ENCODE measurements around the gene DDX39A. TPM values are rescaled to one million over a fixed set of nuclear protein-coding genes. Genes with fewer than 3 reads are reported as not detected.
A peak's percentile ranks its signal among the peaks of the same experiment; 100 is the strongest.

The DDX39A gene
- total and polyA plus RNA-seq, 2 donors (not counting 1 experiment from before 2014, with no cell fraction given): 178 to 393 TPM

GRCh38 chr19:14440049-14440448, 20.9 kb upstream of the DDX39A start:
- Histone ChIP-seq H3K4me1 (ENCODE audit: control insufficient read depth in 2 of 2, insufficient read depth in 2 of 2, low read length in 2 of 2) (peaks cover 20 to 23% of the 10 kb centered on the region in 2 donors), H3K9ac (ENCODE audit: low read length) (peak overlapping the region; percentile 88), H3K27me3 (replicated peaks in 1 of 4; ENCODE audit: control extremely low read depth in 1 of 4, control insufficient read depth in 3 of 4, insufficient read depth in 4 of 4, low read length in 3 of 4) (no peaks in the 10 kb centered on the region), H3K4me2 (replicated peaks; ENCODE audit: low read depth, low read length, poor library complexity, severe bottlenecking) (peak overlapping the region; percentile 97), H3K27ac (ENCODE audit: low read length in 2 of 2) (peak overlapping the region; percentile 46 to 84), H3K4me3 (ENCODE audit: control extremely low read depth in 1 of 5, extremely low read depth in 1 of 5, insufficient read depth in 1 of 5, low read depth in 2 of 5, low read length in 4 of 5) (peak overlapping the region; percentile 48 to 95 (median 70)), H4K20me1 (ENCODE audit: control insufficient read depth, insufficient read depth, low read length, poor library complexity, severe bottlenecking) (peaks cover 13% of the 10 kb centered on the region), H2AFZ (ENCODE audit: insufficient read depth, low read depth, low read length, poor library complexity, severe bottlenecking) (peak overlapping the region; percentile 94), H3K9me3 (ENCODE audit: control extremely low read depth in 1 of 3, control insufficient read depth in 2 of 3, insufficient read depth in 1 of 3, low read length in 2 of 3) (no peaks in the 10 kb centered on the region), H3K79me2 (ENCODE audit: control insufficient read depth, insufficient read depth, low read length) (peaks cover 90% of the 10 kb centered on the region), H3K36me3 (replicated peaks in 1 of 2; ENCODE audit: control extremely low read depth in 1 of 2, control insufficient read depth in 1 of 2, extremely low read depth in 1 of 2, insufficient read depth in 2 of 2, low read length in 1 of 2) (peaks cover 8 to 34% of the 10 kb centered on the region in 2 experiments)
- H3K9me3 Mint-ChIP-seq (ENCODE audit: insufficient read depth): no peaks in the 10 kb centered on the region
- peaks cover 33% of the 10 kb centered on the region for H3K4me1 Mint-ChIP-seq
- ChIA-PET CTCF (interaction anchor here (1.0 kb wide), 1 partner anchor 92 kb away, joined by 3 read pairs; no protein-coding TSS in a partner anchor), POLR2A (interaction anchor here (0.5 to 3.1 kb wide), 5 partner anchors 21 to 349 kb away, joined by 3 to 16 read pairs (median 5); partner anchors contain the start of gene DDX39A)
- intact Hi-C loops (cut with micrococcal nuclease): loop anchor here (1.0 kb wide), 1 partner anchor 8 kb away; no protein-coding TSS in a partner anchor
- TF ChIP-seq, protein P1, sequence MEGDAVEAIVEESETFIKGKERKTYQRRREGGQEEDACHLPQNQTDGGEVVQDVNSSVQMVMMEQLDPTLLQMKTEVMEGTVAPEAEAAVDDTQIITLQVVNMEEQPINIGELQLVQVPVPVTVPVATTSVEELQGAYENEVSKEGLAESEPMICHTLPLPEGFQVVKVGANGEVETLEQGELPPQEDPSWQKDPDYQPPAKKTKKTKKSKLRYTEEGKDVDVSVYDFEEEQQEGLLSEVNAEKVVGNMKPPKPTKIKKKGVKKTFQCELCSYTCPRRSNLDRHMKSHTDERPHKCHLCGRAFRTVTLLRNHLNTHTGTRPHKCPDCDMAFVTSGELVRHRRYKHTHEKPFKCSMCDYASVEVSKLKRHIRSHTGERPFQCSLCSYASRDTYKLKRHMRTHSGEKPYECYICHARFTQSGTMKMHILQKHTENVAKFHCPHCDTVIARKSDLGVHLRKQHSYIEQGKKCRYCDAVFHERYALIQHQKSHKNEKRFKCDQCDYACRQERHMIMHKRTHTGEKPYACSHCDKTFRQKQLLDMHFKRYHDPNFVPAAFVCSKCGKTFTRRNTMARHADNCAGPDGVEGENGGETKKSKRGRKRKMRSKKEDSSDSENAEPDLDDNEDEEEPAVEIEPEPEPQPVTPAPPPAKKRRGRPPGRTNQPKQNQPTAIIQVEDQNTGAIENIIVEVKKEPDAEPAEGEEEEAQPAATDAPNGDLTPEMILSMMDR (IDR thresholded peaks at IDR 0.05): no peak
- no peak for TF ChIP-seq EZH2 (IDR thresholded peaks at IDR 0.05; ENCODE audit: borderline replicate concordance, insufficient read depth, low read depth, low read length, poor library complexity, severe bottlenecking)
- peak overlapping the region; percentile 95 for H3K4me3 Mint-ChIP-seq
- peak; percentile 99 for ATAC-seq (ENCODE audit: low read depth)
- DNase-seq: peak; percentile 86
- no peaks in the 10 kb centered on the region for H3K27me3 Mint-ChIP-seq
- peak overlapping the region; percentile 96 for H3K27ac Mint-ChIP-seq
- WGBS (ENCODE audit: insufficient coverage): 0% methylated on average over 9 of the region's 9 CpGs

DNA sequence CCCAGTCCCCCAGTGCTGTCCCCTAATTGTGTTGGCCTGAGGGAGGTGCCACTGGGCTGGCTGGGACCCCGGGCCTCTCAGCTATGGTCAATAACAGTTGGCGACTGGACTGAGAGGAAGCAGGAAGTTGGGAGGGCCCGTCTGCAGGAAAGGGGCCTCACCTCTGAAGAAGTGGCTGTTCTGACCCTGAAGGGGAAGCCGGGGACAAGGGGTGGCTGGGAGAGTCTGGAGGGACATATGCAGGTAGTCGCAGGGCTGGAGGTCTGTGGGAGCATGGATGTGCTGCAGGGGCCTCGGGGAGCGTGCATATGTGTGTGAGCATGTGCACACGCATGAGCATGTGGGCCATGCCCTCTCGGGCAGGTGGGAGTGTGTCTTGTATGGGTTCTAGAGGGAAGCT, 19.9 kb upstream of the DDX39A start:
- intact Hi-C loops (cut with micrococcal nuclease): no loop called here
- Histone ChIP-seq H3K4me3 (ENCODE audit: control extremely low read depth in 1 of 5, extremely low read depth in 1 of 5, insufficient read depth in 1 of 5, low read depth in 2 of 5, low read length in 4 of 5) (no peak overlapping the region), H3K4me1 (ENCODE audit: control insufficient read depth in 2 of 2, insufficient read depth in 2 of 2, low read length in 2 of 2) (peaks cover 30 to 32% of the 10 kb centered on the region in 2 donors), H2AFZ (ENCODE audit: insufficient read depth, low read depth, low read length, poor library complexity, severe bottlenecking) (no peak overlapping the region), H3K9me3 (ENCODE audit: control extremely low read depth in 1 of 3, control insufficient read depth in 2 of 3, insufficient read depth in 1 of 3, low read length in 2 of 3) (no peaks in the 10 kb centered on the region), H3K9ac (ENCODE audit: low read length) (no peak overlapping the region), H3K4me2 (replicated peaks; ENCODE audit: low read depth, low read length, poor library complexity, severe bottlenecking) (peak overlapping the region; percentile 97), H3K27ac (ENCODE audit: low read length in 2 of 2) (no peak overlapping the region), H3K79me2 (ENCODE audit: control insufficient read depth, insufficient read depth, low read length) (peaks cover 92% of the 10 kb centered on the region), H3K36me3 (replicated peaks in 1 of 2; ENCODE audit: control extremely low read depth in 1 of 2, control insufficient read depth in 1 of 2, extremely low read depth in 1 of 2, insufficient read depth in 2 of 2, low read length in 1 of 2) (peaks cover 7 to 26% of the 10 kb centered on the region in 2 experiments), H4K20me1 (ENCODE audit: control insufficient read depth, insufficient read depth, low read length, poor library complexity, severe bottlenecking) (peaks cover 19% of the 10 kb centered on the region), H3K27me3 (replicated peaks in 1 of 4; ENCODE audit: control extremely low read depth in 1 of 4, control insufficient read depth in 3 of 4, insufficient read depth in 4 of 4, low read length in 3 of 4) (no peaks in the 10 kb centered on the region)
- TF ChIP-seq EZH2 (IDR thresholded peaks at IDR 0.05; ENCODE audit: borderline replicate concordance, insufficient read depth, low read depth, low read length, poor library complexity, severe bottlenecking): no peak
- TF ChIP-seq, protein P1 (IDR thresholded peaks at IDR 0.05): no peak
- H3K4me3 Mint-ChIP-seq: peak overlapping the region; percentile 63
- no peak for DNase-seq
- ChIA-PET CTCF (interaction anchor here (0.8 to 1.0 kb wide), 2 partner anchors 24 to 91 kb away, joined by 3 read pairs; no protein-coding TSS in a partner anchor), POLR2A (interaction anchor here (3.1 kb wide), 1 partner anchor 20 kb away, joined by 16 read pairs; the partner anchor contains the start of gene DDX39A)
- 46% methylated on average over 9 of the region's 9 CpGs for WGBS (ENCODE audit: insufficient coverage)
- no peaks in the 10 kb centered on the region for H3K9me3 Mint-ChIP-seq (ENCODE audit: insufficient read depth)
- peak overlapping the region; percentile 82 for H3K27ac Mint-ChIP-seq
- no peaks in the 10 kb centered on the region for H3K27me3 Mint-ChIP-seq
- peaks cover 43% of the 10 kb centered on the region for H3K4me1 Mint-ChIP-seq
- no peak for ATAC-seq (ENCODE audit: low read depth)
